NOMO-1 treated with dmso at 0.1 percent for 144 hours (cell line): Measurements from ENCODE around the gene ADSS1.
A peak's percentile ranks its signal among the peaks of the same experiment; 100 is the strongest.

Source experiments
- DNase-seq: peaks from one replicate; lab custom pipeline; 2025; ENCODE audit not compliant: unreplicated experiment; lab: John Stamatoyannopoulos, UW

The ADSS1 gene

GRCh38 chr14:104697892-104698583 lies 26.0 kb upstream of the ADSS1 start:
- no peak for DNase-seq

GRCh38 chr14:104698688-104699425 lies 25.2 kb upstream of the ADSS1 start:
- DNase-seq, result no peak

- DNase-seq, result no peak
Observed at GRCh38 chr14:104699426-104699748, 24.6 kb upstream of the ADSS1 start.

GRCh38 chr14:104700225-104700651 lies 23.8 kb upstream of the ADSS1 start:
- DNase-seq, result no peak

GRCh38 chr14:104700747-104701217 lies 23.2 kb upstream of the ADSS1 start:
- DNase-seq, result no peak

GRCh38 chr14:104701383-104702076 lies 22.5 kb upstream of the ADSS1 start:
- DNase-seq, result no peak

GRCh38 chr14:104702106-104702505 lies 21.9 kb upstream of the ADSS1 start:
- DNase-seq, result no peak

- DNase-seq, result no peak
Observed at GRCh38 chr14:104702673-104703072, 21.4 kb upstream of the ADSS1 start.

GRCh38 chr14:104703269-104703668 lies 20.8 kb upstream of the ADSS1 start:
- no peak for DNase-seq

GRCh38 chr14:104704252-104704651 lies 19.8 kb upstream of the ADSS1 start:
- DNase-seq, result no peak

GRCh38 chr14:104705340-104706047 lies 18.5 kb upstream of the ADSS1 start:
- no peak for DNase-seq

- no peak for DNase-seq
Observed at GRCh38 chr14:104706733-104707607, 17.1 kb upstream of the ADSS1 start.

- DNase-seq, result no peak
Observed at GRCh38 chr14:104707608-104708595, 16.1 kb upstream of the ADSS1 start.

- DNase-seq, result peak; percentile 26
Observed at GRCh38 chr14:104708606-104709268, 15.3 kb upstream of the ADSS1 start.

- DNase-seq, result no peak
Observed at GRCh38 chr14:104709387-104710039, 14.5 kb upstream of the ADSS1 start.

- DNase-seq, result no peak
Observed at GRCh38 chr14:104710071-104710735, 13.8 kb upstream of the ADSS1 start.

GRCh38 chr14:104712881-104713734 lies 10.9 kb upstream of the ADSS1 start:
- no peak for DNase-seq
